ENCODE results near the gene MBNL1.

DNA sequence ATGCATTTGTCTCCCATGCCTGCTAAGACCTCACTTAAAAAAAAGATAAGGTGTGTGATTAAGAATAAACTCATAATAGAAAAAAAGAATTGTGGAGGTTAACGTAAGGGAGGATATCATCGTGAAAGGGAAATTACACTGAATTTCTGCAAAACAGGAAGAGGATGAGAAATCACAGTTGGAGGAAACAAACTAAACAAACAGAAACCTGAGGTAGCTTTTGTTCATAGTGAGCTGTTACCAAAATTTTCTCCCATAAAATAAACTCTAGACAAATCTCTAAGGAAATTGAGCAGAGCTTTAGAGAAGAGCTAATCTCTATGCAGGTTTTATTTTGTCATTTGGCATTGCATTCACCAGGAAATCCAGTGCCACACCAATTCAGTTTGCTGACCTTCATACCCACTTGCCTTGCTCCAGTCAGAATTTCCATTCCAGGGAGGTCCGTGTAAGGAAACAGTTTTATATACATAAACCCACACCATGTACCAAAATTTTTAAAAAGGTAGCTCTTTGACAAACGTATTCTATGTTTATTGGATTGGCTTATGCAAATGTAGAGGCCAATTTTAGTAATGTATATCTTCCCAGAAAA, 231.2 kb downstream of the MBNL1 start:
- TF ChIP-seq YY1 (IDR thresholded peaks at IDR 0.05), result no peak
- TF ChIP-seq, protein P1, sequence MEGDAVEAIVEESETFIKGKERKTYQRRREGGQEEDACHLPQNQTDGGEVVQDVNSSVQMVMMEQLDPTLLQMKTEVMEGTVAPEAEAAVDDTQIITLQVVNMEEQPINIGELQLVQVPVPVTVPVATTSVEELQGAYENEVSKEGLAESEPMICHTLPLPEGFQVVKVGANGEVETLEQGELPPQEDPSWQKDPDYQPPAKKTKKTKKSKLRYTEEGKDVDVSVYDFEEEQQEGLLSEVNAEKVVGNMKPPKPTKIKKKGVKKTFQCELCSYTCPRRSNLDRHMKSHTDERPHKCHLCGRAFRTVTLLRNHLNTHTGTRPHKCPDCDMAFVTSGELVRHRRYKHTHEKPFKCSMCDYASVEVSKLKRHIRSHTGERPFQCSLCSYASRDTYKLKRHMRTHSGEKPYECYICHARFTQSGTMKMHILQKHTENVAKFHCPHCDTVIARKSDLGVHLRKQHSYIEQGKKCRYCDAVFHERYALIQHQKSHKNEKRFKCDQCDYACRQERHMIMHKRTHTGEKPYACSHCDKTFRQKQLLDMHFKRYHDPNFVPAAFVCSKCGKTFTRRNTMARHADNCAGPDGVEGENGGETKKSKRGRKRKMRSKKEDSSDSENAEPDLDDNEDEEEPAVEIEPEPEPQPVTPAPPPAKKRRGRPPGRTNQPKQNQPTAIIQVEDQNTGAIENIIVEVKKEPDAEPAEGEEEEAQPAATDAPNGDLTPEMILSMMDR (IDR thresholded peaks at IDR 0.05; ENCODE audit: low read depth, low read length, missing input control), result no peak
- TF ChIP-seq, protein P2, sequence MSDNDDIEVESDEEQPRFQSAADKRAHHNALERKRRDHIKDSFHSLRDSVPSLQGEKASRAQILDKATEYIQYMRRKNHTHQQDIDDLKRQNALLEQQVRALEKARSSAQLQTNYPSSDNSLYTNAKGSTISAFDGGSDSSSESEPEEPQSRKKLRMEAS (IDR thresholded peaks at IDR 0.05), result no peak
- TF ChIP-seq, protein P3, sequence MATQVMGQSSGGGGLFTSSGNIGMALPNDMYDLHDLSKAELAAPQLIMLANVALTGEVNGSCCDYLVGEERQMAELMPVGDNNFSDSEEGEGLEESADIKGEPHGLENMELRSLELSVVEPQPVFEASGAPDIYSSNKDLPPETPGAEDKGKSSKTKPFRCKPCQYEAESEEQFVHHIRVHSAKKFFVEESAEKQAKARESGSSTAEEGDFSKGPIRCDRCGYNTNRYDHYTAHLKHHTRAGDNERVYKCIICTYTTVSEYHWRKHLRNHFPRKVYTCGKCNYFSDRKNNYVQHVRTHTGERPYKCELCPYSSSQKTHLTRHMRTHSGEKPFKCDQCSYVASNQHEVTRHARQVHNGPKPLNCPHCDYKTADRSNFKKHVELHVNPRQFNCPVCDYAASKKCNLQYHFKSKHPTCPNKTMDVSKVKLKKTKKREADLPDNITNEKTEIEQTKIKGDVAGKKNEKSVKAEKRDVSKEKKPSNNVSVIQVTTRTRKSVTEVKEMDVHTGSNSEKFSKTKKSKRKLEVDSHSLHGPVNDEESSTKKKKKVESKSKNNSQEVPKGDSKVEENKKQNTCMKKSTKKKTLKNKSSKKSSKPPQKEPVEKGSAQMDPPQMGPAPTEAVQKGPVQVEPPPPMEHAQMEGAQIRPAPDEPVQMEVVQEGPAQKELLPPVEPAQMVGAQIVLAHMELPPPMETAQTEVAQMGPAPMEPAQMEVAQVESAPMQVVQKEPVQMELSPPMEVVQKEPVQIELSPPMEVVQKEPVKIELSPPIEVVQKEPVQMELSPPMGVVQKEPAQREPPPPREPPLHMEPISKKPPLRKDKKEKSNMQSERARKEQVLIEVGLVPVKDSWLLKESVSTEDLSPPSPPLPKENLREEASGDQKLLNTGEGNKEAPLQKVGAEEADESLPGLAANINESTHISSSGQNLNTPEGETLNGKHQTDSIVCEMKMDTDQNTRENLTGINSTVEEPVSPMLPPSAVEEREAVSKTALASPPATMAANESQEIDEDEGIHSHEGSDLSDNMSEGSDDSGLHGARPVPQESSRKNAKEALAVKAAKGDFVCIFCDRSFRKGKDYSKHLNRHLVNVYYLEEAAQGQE (IDR thresholded peaks at IDR 0.05), result no peak
- TF ChIP-seq, protein P4, sequence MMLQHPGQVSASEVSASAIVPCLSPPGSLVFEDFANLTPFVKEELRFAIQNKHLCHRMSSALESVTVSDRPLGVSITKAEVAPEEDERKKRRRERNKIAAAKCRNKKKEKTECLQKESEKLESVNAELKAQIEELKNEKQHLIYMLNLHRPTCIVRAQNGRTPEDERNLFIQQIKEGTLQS (IDR thresholded peaks at IDR 0.05), result no peak
- TF ChIP-seq JUND (IDR thresholded peaks at IDR 0.05), result no peak

All from liver (tissue), 3 donors.